ENCODE results near the gene HUS1. TPM values are rescaled to one million over a fixed set of nuclear protein-coding genes. Genes with fewer than 3 reads are reported as not detected.

The HUS1 gene
- total RNA-seq, 1 donor, result 19.9 TPM

DNA sequence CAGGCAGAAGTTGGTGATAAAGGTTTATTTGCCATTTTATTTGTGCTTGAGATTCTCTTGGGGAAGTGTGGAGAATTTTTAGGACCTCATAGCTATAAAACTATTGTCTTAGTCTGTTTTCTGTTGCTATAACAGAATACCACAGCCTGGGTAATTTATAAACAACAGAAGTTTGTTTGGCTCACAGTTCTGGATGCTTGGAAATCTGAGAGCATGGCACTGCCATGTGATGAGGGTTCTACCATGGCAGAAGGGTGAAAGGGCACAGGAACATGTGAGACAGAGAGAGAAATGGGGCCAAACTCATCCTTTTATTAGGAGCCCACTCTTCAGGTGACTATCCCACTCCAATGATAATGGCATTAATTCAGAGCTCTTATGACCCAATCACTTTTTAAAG is 37.2 kb upstream of the HUS1 start:
- no peaks in the 10 kb centered on the region for H3K4me1 ChIP-seq (ENCODE audit: insufficient read depth, low read length)
- H3K36me3 ChIP-seq (ENCODE audit: insufficient read depth, low read length), result no peaks in the 10 kb centered on the region
- H4K20me1 ChIP-seq (ENCODE audit: insufficient read depth, low read length), result no peaks in the 10 kb centered on the region
- H3K4me2 ChIP-seq (ENCODE audit: insufficient read depth, low read length), result no peak overlapping the region
- H3K4me3 ChIP-seq (ENCODE audit: insufficient read depth, low read length), result no peak overlapping the region
- H2AFZ ChIP-seq (ENCODE audit: low read length), result no peak overlapping the region
- H3K27ac ChIP-seq (ENCODE audit: low read depth, low read length), result no peak overlapping the region
- no peak for DNase-seq (ENCODE audit: insufficient read length, low spot score, missing footprints)
- TF ChIP-seq, protein P1, sequence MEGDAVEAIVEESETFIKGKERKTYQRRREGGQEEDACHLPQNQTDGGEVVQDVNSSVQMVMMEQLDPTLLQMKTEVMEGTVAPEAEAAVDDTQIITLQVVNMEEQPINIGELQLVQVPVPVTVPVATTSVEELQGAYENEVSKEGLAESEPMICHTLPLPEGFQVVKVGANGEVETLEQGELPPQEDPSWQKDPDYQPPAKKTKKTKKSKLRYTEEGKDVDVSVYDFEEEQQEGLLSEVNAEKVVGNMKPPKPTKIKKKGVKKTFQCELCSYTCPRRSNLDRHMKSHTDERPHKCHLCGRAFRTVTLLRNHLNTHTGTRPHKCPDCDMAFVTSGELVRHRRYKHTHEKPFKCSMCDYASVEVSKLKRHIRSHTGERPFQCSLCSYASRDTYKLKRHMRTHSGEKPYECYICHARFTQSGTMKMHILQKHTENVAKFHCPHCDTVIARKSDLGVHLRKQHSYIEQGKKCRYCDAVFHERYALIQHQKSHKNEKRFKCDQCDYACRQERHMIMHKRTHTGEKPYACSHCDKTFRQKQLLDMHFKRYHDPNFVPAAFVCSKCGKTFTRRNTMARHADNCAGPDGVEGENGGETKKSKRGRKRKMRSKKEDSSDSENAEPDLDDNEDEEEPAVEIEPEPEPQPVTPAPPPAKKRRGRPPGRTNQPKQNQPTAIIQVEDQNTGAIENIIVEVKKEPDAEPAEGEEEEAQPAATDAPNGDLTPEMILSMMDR (IDR thresholded peaks at IDR 0.05; ENCODE audit: extremely low read depth, low read depth, low read length), result no peak
- no peaks in the 10 kb centered on the region for H3K9me3 ChIP-seq (ENCODE audit: low read depth, low read length)
- H3K27me3 ChIP-seq (ENCODE audit: insufficient read depth, low read length), result peaks cover 10% of the 10 kb centered on the region
- H3K79me2 ChIP-seq (ENCODE audit: insufficient read depth, low read length), result no peaks in the 10 kb centered on the region

DNA sequence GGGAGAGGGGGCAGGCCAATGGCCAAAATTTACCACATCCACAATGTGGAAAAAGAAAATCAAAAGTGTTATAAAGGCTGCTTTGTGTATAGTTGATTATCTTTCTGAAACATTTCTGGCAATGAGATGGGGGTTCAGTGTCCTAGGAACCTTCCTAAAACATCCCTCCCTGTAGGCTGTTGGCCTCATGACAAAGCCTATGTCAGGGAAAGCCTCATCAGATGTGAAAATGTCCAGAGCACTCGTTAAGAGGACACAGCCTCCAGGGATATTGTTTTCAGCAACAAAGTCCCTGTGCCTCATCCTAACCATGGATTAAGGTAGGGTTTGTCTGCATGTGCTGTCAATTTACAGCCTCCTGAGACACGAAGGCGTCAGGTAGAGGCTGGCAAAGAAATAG is 32.5 kb upstream of the HUS1 start:
- H3K4me1 ChIP-seq (ENCODE audit: insufficient read depth, low read length), result no peaks in the 10 kb centered on the region
- TF ChIP-seq, protein P1 (IDR thresholded peaks at IDR 0.05; ENCODE audit: extremely low read depth, low read depth, low read length), result no peak
- no peak for DNase-seq (ENCODE audit: insufficient read length, low spot score, missing footprints)

DNA sequence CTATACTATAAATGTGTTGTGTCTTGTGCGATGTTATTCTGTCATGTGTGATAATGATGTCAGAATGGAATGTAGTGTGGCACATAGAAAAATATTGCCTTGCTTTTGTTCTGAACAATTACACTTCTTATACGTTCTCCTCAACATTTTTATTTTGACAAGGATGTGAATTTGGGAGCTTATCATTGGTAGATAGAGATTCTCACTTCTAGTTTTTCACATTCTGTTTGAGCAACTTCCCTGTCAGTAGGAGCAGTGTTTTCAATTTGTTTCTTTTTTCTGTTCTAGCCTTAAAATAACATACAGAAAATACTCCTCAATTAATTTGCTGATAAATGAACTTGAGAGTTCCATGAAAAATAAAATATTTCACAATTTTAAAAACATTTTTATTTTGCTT is 31.9 kb upstream of the HUS1 start:
- no peaks in the 10 kb centered on the region for H3K79me2 ChIP-seq (ENCODE audit: insufficient read depth, low read length)
- TF ChIP-seq, protein P1 (IDR thresholded peaks at IDR 0.05; ENCODE audit: extremely low read depth, low read depth, low read length), result no peak
- no peaks in the 10 kb centered on the region for H4K20me1 ChIP-seq (ENCODE audit: insufficient read depth, low read length)
- no peak overlapping the region for H3K4me2 ChIP-seq (ENCODE audit: insufficient read depth, low read length)
- no peak overlapping the region for H3K4me3 ChIP-seq (ENCODE audit: insufficient read depth, low read length)
- no peaks in the 10 kb centered on the region for H3K36me3 ChIP-seq (ENCODE audit: insufficient read depth, low read length)
- no peak for DNase-seq (ENCODE audit: insufficient read length, low spot score, missing footprints)
- no peak overlapping the region for H2AFZ ChIP-seq (ENCODE audit: low read length)
- no peaks in the 10 kb centered on the region for H3K9me3 ChIP-seq (ENCODE audit: low read depth, low read length)
- no peaks in the 10 kb centered on the region for H3K4me1 ChIP-seq (ENCODE audit: insufficient read depth, low read length)
- H3K27me3 ChIP-seq (ENCODE audit: insufficient read depth, low read length), result no peaks in the 10 kb centered on the region
- no peak overlapping the region for H3K27ac ChIP-seq (ENCODE audit: low read depth, low read length)

More for the DNA sequence above, 32.5 kb upstream of the HUS1 start:
- H4K20me1 ChIP-seq (ENCODE audit: insufficient read depth, low read length), result no peaks in the 10 kb centered on the region
- no peaks in the 10 kb centered on the region for H3K79me2 ChIP-seq (ENCODE audit: insufficient read depth, low read length)
- no peak overlapping the region for H3K4me3 ChIP-seq (ENCODE audit: insufficient read depth, low read length)
- no peaks in the 10 kb centered on the region for H3K9me3 ChIP-seq (ENCODE audit: low read depth, low read length)
- H3K27me3 ChIP-seq (ENCODE audit: insufficient read depth, low read length), result no peaks in the 10 kb centered on the region
- no peak overlapping the region for H3K27ac ChIP-seq (ENCODE audit: low read depth, low read length)
- H2AFZ ChIP-seq (ENCODE audit: low read length), result no peak overlapping the region
- H3K4me2 ChIP-seq (ENCODE audit: insufficient read depth, low read length), result no peak overlapping the region
- H3K36me3 ChIP-seq (ENCODE audit: insufficient read depth, low read length), result no peaks in the 10 kb centered on the region

DNA sequence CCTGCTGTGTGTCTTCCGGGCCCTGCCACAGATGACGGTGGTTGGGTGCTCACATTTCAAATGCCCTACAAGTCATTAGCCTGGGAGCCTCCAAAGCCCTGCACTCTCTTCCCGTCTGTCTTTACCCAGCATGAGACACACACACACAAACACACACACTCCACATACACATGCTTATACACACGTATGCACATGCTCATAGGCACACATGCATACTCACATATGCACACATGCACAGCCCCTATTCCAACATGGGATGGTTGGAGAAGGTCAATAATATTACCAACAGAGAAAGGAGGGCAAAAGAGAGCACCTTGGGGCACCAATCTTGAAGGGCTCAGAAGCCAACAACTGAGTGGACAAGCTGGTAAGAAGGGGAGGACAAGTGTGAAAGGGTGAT is 30.5 kb upstream of the HUS1 start:
- H2AFZ ChIP-seq (ENCODE audit: low read length), result no peak overlapping the region
- no peak overlapping the region for H3K4me2 ChIP-seq (ENCODE audit: insufficient read depth, low read length)
- no peaks in the 10 kb centered on the region for H3K36me3 ChIP-seq (ENCODE audit: insufficient read depth, low read length)
- H3K9me3 ChIP-seq (ENCODE audit: low read depth, low read length), result no peaks in the 10 kb centered on the region
- no peak overlapping the region for H3K27ac ChIP-seq (ENCODE audit: low read depth, low read length)
- H3K27me3 ChIP-seq (ENCODE audit: insufficient read depth, low read length), result no peaks in the 10 kb centered on the region
- no peak overlapping the region for H3K4me3 ChIP-seq (ENCODE audit: insufficient read depth, low read length)
- DNase-seq (ENCODE audit: insufficient read length, low spot score, missing footprints), result no peak
- H3K79me2 ChIP-seq (ENCODE audit: insufficient read depth, low read length), result no peaks in the 10 kb centered on the region
- H4K20me1 ChIP-seq (ENCODE audit: insufficient read depth, low read length), result no peaks in the 10 kb centered on the region
- TF ChIP-seq, protein P1 (IDR thresholded peaks at IDR 0.05; ENCODE audit: extremely low read depth, low read depth, low read length), result no peak
- H3K4me1 ChIP-seq (ENCODE audit: insufficient read depth, low read length), result no peaks in the 10 kb centered on the region

All from osteoblast (primary cell).